Neutrophil (primary cell): ENCODE results near the gene RARRES2.
"Not testable (repeated sequence)": the region's sequence is repeated elsewhere in the genome, so short reads cannot be mapped to it uniquely, and the experiment has no call there.

ENCODE experiments used
- H3K27ac ChIP-seq: fragments of 200-600 bp; sonication (generic); 2 replicates; pipeline ENCODE4 v1.5.1; 2016; ENCODE audit warnings: mild to moderate bottlenecking, moderate library complexity
- H3K27me3 ChIP-seq: fragments of 200-600 bp; sonication (generic); 2 replicates; pipeline ENCODE4 v1.6.0; 2016; ENCODE audit warnings: mild to moderate bottlenecking
- H3K36me3 ChIP-seq: fragments of 200-600 bp; sonication (generic); 2 replicates; pipeline ENCODE4 v1.5.1; 2017
- H3K4me1 ChIP-seq, 2 experiments: fragments of 200-600 bp in 1 of 2; sonication (generic) in 1 of 2; 1 replicate in 1 of 2; 2 replicates in 1 of 2; pipeline versions ENCODE4 v1.5.1 to v1.6.1; 2013 to 2016; ENCODE audit warnings: low read depth in 1 of 2, low read length in 1 of 2, mild to moderate bottlenecking in 1 of 2, moderate library complexity in 1 of 2; ENCODE audit not compliant: control insufficient read depth in 1 of 2, insufficient read depth in 1 of 2
- H3K4me3 ChIP-seq, 2 experiments: fragments of 200-600 bp in 1 of 2; sonication (generic) in 1 of 2; 1 replicate in 1 of 2; 2 replicates in 1 of 2; pipeline ENCODE4 v1.5.1; 2013 to 2016; ENCODE audit warnings: low read depth in 1 of 2, low read length in 1 of 2, mild to moderate bottlenecking in 1 of 2, moderate library complexity in 1 of 2
- H3K9me3 ChIP-seq: fragments of 200-600 bp; sonication (generic); 2 replicates; pipeline ENCODE4 v1.5.1; 2016
- TF ChIP-seq, protein P1 (sequence below): fragments of 200-600 bp; sonication (generic); IDR thresholded peaks from 2 replicates; pipeline ENCODE4 v1.5.1; 2016; ENCODE audit warnings: antibody characterized with exemption

Gene RARRES2

DNA sequence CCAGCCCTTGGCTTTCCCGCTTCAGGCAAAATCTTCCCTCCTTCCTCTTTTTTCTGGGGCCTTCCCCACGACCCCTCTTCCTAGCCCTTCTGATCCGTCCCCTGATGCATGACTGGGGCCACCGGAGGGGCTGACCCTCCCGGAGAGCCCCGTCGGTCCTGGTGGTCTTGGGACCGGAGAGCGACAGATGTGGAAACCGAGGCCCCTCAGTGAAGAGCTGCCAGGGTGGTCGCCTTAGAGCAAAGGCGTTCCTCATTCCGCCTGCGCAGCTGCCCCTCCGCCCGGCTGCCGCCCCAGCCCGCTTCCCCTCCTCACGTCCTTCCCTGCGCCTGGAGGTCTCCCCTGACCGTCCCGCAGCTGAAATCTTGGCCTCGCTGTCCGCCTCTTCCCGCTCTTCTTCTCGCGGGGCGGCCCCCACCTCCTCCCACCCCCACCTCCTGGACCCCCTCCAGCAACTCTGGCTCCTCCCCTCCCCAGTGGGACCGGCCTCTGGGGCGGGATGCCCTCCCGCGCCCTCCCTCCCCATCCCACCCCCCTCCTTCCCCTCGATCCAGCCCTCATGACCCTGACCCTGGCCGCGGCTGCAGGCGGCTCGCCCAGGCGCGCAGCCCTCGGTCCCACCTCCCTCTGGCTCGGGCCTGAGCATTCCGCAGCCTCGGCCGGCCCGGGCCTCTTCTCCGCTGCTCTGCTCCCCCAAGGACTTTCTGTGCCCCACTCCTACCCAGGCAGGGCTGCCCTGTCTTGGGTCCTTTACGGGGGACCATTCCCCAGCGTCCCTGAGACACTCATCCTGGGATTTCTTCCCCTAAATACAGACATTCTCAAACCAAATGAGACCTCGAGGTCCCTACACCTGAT lies at the start of gene RARRES2:
TSS of gene RARRES2 (minus strand) at position 367 of the 858 bp plus-strand sequence. CDS start 1,020 bp downstream, outside the sequence.
- TF ChIP-seq, protein P1, sequence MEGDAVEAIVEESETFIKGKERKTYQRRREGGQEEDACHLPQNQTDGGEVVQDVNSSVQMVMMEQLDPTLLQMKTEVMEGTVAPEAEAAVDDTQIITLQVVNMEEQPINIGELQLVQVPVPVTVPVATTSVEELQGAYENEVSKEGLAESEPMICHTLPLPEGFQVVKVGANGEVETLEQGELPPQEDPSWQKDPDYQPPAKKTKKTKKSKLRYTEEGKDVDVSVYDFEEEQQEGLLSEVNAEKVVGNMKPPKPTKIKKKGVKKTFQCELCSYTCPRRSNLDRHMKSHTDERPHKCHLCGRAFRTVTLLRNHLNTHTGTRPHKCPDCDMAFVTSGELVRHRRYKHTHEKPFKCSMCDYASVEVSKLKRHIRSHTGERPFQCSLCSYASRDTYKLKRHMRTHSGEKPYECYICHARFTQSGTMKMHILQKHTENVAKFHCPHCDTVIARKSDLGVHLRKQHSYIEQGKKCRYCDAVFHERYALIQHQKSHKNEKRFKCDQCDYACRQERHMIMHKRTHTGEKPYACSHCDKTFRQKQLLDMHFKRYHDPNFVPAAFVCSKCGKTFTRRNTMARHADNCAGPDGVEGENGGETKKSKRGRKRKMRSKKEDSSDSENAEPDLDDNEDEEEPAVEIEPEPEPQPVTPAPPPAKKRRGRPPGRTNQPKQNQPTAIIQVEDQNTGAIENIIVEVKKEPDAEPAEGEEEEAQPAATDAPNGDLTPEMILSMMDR = no peak
- Histone ChIP-seq H3K27me3 (peaks cover 79% of the 10 kb centered on the region), H3K36me3 (peaks cover 31% of the 10 kb centered on the region), H3K4me3 (no peak within 1 kb of the TSS), H3K27ac (no peak within 1 kb of the TSS), H3K4me1 (peaks cover 0 to 6% of the 10 kb centered on the region in 2 experiments), H3K9me3 (peaks cover 8% of the 10 kb centered on the region)

DNA sequence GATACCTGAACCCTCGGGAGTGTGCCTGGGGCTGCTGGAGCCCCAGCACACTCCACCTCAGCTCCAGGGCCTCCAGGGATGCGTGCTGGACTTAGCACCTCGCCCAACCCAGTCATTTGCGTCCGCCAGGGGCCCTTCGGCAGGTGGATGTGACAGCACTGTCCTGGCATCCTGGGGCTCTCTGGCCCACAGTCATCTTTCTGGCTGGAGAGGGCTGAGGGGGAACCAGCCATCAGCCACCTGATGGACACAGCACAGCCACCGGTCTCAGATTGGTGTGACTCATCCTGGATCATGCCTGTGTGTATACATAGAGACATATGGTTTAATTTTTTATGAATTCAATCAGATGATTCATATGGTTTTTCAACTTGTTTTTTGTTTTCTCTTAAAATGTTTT lies 48.8 kb upstream of the RARRES2 start:
- Histone ChIP-seq H3K4me1 (peaks cover 10 to 17% of the 10 kb centered on the region in 2 experiments), H3K36me3 (no peaks in the 10 kb centered on the region), H3K9me3 (no peaks in the 10 kb centered on the region), H3K27ac (no peak overlapping the region), H3K27me3 (no peaks in the 10 kb centered on the region), H3K4me3 (no peak overlapping the region)
- TF ChIP-seq, protein P1 = no peak

DNA sequence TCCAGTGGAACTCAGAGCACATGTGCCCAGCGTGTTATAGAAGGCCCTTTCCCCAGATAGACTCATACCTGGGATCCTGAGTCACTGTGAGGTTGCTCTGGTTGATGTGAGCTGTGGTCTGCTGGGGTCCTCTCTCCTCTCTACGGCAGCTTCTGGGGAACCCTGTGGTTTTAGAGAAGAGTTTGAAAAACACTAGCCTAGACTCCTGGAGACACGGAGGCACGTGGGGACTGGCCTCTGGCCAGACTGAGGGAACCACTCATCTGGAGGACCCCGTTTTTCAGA lies 48.0 kb upstream of the RARRES2 start:
- Histone ChIP-seq H3K4me3 (no peak overlapping the region), H3K36me3 (no peaks in the 10 kb centered on the region), H3K9me3 (no peaks in the 10 kb centered on the region), H3K27ac (no peak overlapping the region), H3K27me3 (no peaks in the 10 kb centered on the region), H3K4me1 (peaks cover 17 to 24% of the 10 kb centered on the region in 2 experiments)
- TF ChIP-seq, protein P1 = no peak

DNA sequence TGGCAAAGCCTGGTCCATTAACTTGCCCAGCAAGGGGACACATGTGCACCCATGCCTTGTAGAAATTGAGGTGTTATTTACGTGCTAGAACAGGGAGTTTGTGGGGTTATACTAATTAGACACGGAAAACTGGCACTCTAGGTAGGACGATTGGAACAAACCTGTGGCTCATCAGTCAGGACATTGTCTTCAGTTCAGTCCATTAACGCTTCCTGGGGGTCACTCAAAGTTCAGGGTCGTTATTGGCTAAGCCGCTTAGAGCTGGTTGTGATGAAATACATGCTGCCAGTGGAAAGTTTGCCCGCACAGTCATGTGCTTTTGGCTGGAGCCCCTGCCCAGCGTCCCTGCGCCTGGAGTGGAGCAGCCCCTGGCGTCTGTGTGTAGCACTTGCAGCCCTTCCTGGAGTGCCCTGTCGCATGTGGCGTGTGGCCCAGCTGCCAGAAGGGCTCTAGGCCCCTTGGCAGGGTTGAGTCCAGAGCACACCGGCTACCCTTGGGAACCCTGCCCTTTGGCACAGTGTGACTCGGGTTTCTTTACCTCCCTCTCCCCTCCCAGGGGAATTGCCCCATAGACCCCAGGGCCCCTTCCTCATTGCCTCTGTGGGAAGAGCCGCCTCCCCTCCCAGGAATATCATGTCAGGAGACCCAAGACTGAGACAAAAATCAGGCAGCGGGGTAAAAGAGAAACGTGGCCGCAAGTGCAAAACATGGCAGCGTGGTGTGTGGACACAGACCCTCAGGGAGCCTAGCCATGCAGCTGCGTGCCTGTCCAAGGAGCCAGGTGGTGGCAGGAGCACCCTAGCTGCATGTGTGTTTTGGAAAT lies 47.5 kb upstream of the RARRES2 start:
- TF ChIP-seq, protein P1 = peak; percentile 41
- H3K27me3 ChIP-seq = no peaks in the 10 kb centered on the region
- H3K9me3 ChIP-seq = no peaks in the 10 kb centered on the region
- H3K27ac ChIP-seq = no peak overlapping the region
- peaks cover 23 to 29% of the 10 kb centered on the region in 2 experiments for H3K4me1 ChIP-seq
- H3K4me3 ChIP-seq = no peak overlapping the region
- no peaks in the 10 kb centered on the region for H3K36me3 ChIP-seq

DNA sequence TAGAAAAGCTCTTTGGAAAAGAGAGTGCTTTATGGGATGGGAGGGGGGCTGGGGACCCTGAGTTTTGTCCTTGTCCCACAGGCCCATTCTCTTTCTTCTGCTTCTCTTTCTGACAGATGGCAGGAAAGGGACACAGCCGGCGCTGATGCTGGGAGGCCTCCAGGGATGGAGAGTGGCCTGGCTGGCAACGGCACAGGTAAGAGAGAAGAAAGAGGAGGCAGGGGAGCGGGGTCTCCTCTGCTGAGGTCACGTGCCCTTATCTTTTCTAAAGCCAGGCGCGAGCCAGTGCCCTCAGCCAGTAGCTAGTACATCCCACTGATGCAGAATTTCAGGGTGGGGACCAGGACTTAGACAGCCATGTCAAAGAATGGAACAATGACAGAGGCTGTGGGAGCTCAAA lies 46.9 kb upstream of the RARRES2 start:
- Histone ChIP-seq H3K4me1 (peaks cover 29 to 36% of the 10 kb centered on the region in 2 experiments), H3K9me3 (no peaks in the 10 kb centered on the region), H3K36me3 (no peaks in the 10 kb centered on the region), H3K4me3 (no peak overlapping the region), H3K27ac (no peak overlapping the region), H3K27me3 (no peaks in the 10 kb centered on the region)
- TF ChIP-seq, protein P1 = no peak

DNA sequence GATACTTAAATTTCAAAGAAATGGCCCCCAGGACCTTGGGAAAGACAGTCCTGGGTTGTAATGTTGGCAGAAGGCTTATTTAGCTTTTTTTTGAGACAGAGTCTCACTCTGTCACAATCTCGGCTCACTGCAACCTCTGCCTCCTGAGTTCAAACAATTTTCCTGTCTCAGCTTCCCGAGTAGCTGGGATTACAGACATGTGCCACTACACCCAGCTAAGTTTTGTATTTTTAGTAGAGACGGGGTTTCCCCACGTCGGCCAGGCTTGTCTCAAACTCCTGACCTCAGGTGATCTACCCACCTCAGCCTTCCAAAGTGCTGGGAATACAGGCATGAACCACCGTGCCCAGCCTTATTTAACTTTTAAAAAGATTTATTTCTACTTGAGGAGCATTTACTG lies 44.5 kb upstream of the RARRES2 start:
- not testable (repeated sequence) for H3K27me3 ChIP-seq, H3K4me3 ChIP-seq, H3K36me3 ChIP-seq, H3K9me3 ChIP-seq
- H3K4me1 ChIP-seq = peaks cover 35 to 40% of the 10 kb centered on the region in 2 experiments
- peak overlapping the region; percentile 71 for H3K27ac ChIP-seq
